ENCODE measurements around the gene RBMY1B.
"Not testable (repeated sequence)": the region's sequence is repeated elsewhere in the genome, so short reads cannot be mapped to it uniquely, and the experiment has no call there.

The RBMY1B gene

DNA sequence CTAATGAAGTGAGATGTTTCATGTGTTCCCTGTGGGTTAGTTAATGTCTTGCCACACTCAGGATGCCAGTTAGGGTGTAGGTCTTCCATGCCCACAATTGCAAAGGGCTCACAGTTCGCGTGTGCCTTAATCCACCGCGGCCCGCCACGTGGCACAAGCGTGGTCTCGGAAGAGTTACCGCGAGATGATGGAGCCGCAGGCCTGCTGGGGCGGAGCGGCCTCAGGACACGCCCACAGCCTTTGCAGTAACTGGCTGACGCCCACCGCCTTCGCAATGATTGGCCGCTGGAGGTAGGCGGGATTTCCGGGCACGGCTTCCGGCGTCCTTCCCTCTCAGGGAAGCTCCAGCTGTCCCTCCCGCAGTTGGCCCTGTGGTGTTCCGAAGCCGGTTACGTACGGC, at the start of gene RBMY1B:
RBMY1B (plus strand) TSS at position 301 of the 400 bp plus-strand sequence. CDS start 2,013 bp downstream, outside the sequence.
- DNase-seq, result not testable (repeated sequence)

- not testable (repeated sequence) for DNase-seq
Observed at GRCh38 chrY:21462915-21463314, 48.2 kb upstream of the RBMY1B start.

GRCh38 chrY:21482967-21483366, 28.2 kb upstream of the RBMY1B start:
- no peak for DNase-seq

DNA sequence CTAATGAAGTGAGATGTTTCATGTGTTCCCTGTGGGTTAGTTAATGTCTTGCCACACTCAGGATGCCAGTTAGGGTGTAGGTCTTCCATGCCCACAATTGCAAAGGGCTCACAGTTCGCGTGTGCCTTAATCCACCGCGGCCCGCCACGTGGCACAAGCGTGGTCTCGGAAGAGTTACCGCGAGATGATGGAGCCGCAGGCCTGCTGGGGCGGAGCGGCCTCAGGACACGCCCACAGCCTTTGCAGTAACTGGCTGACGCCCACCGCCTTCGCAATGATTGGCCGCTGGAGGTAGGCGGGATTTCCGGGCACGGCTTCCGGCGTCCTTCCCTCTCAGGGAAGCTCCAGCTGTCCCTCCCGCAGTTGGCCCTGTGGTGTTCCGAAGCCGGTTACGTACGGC, 23.4 kb downstream of the RBMY1B start, which contains the start of gene RBMY1A1:
RBMY1A1 (plus strand) TSS at position 301 of the 400 bp plus-strand sequence. CDS start 2,013 bp downstream, outside the sequence.
- DNase-seq, result not testable (repeated sequence)

DNA sequence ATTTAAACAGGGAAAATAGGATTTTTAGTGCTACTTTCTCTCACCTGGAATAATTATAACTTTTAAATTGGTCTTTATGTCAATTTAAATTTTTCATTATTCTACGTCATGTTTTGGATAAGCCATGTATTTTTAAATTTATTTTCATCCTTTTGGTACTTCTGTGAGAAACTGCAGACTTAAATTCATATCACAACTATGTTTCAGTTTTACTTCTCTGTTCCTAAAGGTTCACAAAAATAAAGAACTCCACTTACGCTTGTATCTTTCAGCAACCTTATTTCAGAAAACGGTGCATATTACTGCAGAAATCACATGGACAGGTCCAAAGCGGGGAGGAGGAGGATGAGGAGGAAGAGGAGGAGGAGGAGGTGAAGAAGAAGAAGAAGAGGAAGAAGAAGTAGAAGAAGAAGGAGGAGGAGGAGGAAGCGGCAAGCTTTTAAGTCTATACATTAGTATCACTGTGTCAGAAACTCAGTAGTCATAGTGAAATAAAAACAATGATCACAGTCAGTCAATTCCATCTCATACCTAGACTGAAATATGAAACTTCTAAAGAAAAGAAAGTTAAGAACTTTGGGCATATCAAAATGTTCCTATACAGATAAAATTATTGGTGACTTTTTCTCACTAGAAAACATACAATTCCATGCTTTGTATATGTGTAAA, 48.3 kb downstream of the RBMY1B start:
- DNase-seq, result not testable (repeated sequence)
